Inflammatory macrophage (primary cell): ENCODE results near the gene VPS35L.
A peak's percentile ranks its signal among the peaks of the same experiment; 100 is the strongest.

ENCODE experiments used
- DNase-seq, 2 donors: peaks; one replicate each; pipeline ENCODE4 v3.0.0-alpha.2; 2020 to 2022

The VPS35L gene

GRCh38 chr16:19598805-19599510, 43.5 kb downstream of the VPS35L start:
- DNase-seq, result no peak

GRCh38 chr16:19599968-19600716, 44.6 kb downstream of the VPS35L start:
- no peak for DNase-seq

- peak in 1 of 2 donors; percentile 31 for DNase-seq
Measured at GRCh38 chr16:19601083-19601976, 45.8 kb downstream of the VPS35L start.

GRCh38 chr16:19604911-19605310, 49.4 kb downstream of the VPS35L start:
- DNase-seq, result no peak

GRCh38 chr16:19605701-19606100, 50.2 kb downstream of the VPS35L start:
- DNase-seq, result no peak

GRCh38 chr16:19607616-19608280, 52.2 kb downstream of the VPS35L start:
- DNase-seq, result no peak

GRCh38 chr16:19609359-19609758, 53.9 kb downstream of the VPS35L start:
- DNase-seq, result no peak

- no peak for DNase-seq
Measured at GRCh38 chr16:19610200-19610599, 54.7 kb downstream of the VPS35L start.

GRCh38 chr16:19613834-19614233, 58.3 kb downstream of the VPS35L start:
- no peak for DNase-seq

- DNase-seq, result no peak
Measured at GRCh38 chr16:19616241-19616640, 60.7 kb downstream of the VPS35L start.

GRCh38 chr16:19618876-19619275, 63.4 kb downstream of the VPS35L start:
- DNase-seq, result no peak

- DNase-seq, result no peak
Measured at GRCh38 chr16:19621445-19621844, 65.9 kb downstream of the VPS35L start.

- DNase-seq, result no peak
Measured at GRCh38 chr16:19625039-19625438, 69.5 kb downstream of the VPS35L start.

- DNase-seq, result no peak
Measured at GRCh38 chr16:19636436-19637267, 81.1 kb downstream of the VPS35L start.

- DNase-seq, result no peak
Measured at GRCh38 chr16:19639986-19640421, 84.5 kb downstream of the VPS35L start.

- no peak for DNase-seq
Measured at GRCh38 chr16:19642501-19642900, 87.0 kb downstream of the VPS35L start.

GRCh38 chr16:19644877-19645276, 89.4 kb downstream of the VPS35L start:
- DNase-seq, result no peak

GRCh38 chr16:19645557-19645981, 90.1 kb downstream of the VPS35L start:
- DNase-seq, result no peak

- DNase-seq, result no peak
Measured at GRCh38 chr16:19649980-19650379, 94.5 kb downstream of the VPS35L start.

GRCh38 chr16:19654147-19654546, 98.6 kb downstream of the VPS35L start:
- DNase-seq, result no peak

- DNase-seq, result no peak
Measured at GRCh38 chr16:19655242-19655777, 99.8 kb downstream of the VPS35L start.
